WERI-Rb-1 (cell line): ENCODE data around the gene NPM3.

Source experiments
- DNase-seq: peaks from one replicate; pipeline ENCODE4 v3.0.0-alpha.2; 2020
- H3K27ac ChIP-seq: fragments of 250-450 bp; sonication (Bioruptor Pico); 2 replicates; pipeline ENCODE4 v1.5.1; 2020; ENCODE audit warnings: mild to moderate bottlenecking, moderate library complexity
- H3K27me3 ChIP-seq: fragments of 250-450 bp; sonication (Bioruptor Pico); 2 replicates; pipeline ENCODE4 v1.5.1; 2021; ENCODE audit warnings: mild to moderate bottlenecking, low read depth, moderate library complexity; ENCODE audit not compliant: insufficient read depth, severe bottlenecking
- H3K36me3 ChIP-seq: fragments of 250-450 bp; sonication (Bioruptor Pico); 2 replicates; pipeline ENCODE4 v1.5.1; 2020; ENCODE audit warnings: mild to moderate bottlenecking, moderate library complexity
- H3K4me3 ChIP-seq: 2 replicates; pipeline ENCODE4 v1.5.1; 2011; ENCODE audit warnings: low read depth, mild to moderate bottlenecking, control low read depth, low read length
- H3K9me3 ChIP-seq: fragments of 250-450 bp; sonication (Bioruptor Pico); 2 replicates; pipeline ENCODE4 v1.5.1; 2021; ENCODE audit warnings: mild to moderate bottlenecking, moderate library complexity; ENCODE audit not compliant: severe bottlenecking
- TF ChIP-seq, protein P1 (sequence below): IDR thresholded peaks from 2 replicates; pipeline ENCODE4 v1.5.1; 2011; ENCODE audit warnings: low read depth, mild to moderate bottlenecking, control low read depth, inconsistent platforms, low read length

NPM3 gene

DNA sequence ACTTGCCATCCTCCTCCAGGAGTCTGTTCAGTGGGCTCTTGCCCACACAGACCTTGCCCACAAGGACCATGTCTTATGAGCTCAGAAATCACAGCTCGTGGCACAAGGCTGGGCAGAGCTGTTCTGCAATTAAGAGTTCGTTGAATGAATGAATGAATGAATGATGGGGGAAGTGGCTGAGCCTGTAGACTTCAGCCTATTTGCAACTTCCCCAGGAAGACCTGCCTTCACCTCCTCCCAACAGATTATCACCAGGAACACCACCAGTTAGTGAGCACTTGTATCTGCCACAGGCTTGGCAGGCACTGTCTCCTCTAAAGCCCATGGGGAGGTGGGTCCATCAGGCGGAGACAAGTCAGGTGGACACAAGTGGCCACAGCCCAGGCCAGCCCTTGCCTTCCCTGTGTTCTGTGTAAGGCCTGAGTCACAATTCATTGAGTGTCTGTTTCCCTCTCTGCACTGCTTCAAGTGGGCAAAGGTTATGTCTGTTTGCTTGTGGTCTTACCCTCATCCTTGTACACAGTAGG, 5.6 kb downstream of the NPM3 start:
- DNase-seq, result no peak
- peaks cover 3% of the 10 kb centered on the region for H3K36me3 ChIP-seq
- no peak overlapping the region for H3K27ac ChIP-seq
- H3K27me3 ChIP-seq, result peaks cover 6% of the 10 kb centered on the region
- H3K4me3 ChIP-seq, result no peak overlapping the region
- TF ChIP-seq, protein P1, sequence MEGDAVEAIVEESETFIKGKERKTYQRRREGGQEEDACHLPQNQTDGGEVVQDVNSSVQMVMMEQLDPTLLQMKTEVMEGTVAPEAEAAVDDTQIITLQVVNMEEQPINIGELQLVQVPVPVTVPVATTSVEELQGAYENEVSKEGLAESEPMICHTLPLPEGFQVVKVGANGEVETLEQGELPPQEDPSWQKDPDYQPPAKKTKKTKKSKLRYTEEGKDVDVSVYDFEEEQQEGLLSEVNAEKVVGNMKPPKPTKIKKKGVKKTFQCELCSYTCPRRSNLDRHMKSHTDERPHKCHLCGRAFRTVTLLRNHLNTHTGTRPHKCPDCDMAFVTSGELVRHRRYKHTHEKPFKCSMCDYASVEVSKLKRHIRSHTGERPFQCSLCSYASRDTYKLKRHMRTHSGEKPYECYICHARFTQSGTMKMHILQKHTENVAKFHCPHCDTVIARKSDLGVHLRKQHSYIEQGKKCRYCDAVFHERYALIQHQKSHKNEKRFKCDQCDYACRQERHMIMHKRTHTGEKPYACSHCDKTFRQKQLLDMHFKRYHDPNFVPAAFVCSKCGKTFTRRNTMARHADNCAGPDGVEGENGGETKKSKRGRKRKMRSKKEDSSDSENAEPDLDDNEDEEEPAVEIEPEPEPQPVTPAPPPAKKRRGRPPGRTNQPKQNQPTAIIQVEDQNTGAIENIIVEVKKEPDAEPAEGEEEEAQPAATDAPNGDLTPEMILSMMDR, result no peak
- no peaks in the 10 kb centered on the region for H3K9me3 ChIP-seq

DNA sequence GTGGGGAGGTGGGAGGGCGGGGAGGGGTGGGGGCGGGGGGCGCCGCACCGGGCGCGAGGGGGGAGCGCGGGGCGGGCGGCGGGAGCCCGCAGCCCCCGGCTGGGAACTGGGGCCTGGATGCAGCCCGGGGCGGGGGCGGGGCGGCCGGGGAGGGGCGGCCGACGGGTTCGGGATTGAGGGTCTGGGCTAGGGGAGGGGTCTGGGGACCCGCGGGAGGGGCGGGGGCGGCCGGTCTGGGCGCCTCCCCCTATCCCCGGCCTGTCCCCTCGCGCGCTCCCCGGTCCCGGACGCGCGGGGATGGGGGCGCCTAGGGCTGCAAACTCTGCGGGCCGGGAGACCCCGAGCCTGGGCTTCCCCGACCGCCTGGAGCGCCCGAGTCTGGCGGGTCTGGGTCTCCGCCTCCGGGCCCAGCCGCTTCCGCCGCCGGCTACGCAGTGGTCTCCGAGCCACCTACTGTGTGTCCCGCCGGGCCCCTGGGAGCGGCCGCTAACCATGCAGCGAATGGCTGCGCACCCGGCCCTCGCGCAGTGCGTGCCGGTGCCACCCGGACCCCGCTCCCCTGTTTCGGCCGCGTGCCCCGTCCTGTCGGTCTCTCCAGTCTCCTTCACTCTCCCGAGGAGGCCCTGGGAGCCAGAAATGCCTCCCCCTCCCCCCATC, 7.0 kb downstream of the NPM3 start:
- peaks cover 6% of the 10 kb centered on the region for H3K27me3 ChIP-seq
- TF ChIP-seq, protein P1, result no peak
- DNase-seq, result no peak
- H3K9me3 ChIP-seq, result no peaks in the 10 kb centered on the region
- H3K4me3 ChIP-seq, result no peak overlapping the region
- H3K36me3 ChIP-seq, result no peaks in the 10 kb centered on the region; the same call in 1 of the 2 replicates
- no peak overlapping the region for H3K27ac ChIP-seq

DNA sequence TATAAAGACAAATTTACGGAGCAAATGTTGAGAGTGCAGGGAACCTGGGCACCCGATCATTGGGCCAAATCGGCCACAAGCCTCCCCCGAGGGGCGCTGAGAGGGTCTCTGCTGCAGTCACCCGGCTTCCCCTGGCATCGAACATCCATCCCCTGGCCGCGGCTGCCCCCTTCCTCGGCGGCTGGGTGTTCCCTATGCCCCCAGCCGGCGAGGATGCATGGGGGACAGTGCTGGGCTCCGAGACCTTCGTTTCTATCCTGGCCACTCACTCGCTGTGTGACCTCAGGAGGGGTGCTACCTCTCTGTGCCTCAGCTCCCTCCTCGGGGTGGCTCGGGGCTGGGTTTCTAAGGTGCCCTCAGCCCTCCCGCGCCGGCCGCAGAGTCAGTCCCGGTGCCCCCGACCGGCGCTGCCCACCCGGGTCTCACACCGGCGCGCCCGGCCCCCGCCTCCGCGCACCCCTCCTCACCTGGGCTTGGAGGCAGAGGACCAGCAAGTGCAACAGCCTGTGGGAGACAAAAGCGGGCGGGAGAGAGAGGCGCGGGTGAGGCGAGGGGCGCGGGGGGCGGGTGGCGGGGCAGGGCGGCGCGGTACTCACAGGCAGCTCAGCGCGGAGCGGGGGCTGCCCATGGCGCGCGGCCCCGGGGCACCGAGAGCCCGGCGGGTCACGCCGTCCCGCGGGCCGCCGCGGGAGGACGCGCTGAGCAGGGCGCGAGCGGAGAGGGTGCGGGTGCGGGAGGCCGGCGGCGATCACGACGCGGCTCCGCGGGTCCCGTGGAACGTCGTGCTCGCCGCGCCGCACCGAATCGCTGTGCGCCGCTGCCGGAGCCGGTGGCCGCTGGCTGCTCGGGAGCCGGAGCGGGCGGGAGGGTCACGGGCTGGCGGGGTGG, 7.7 kb downstream of the NPM3 start, which contains the start of gene FGF8:
FGF8 (minus strand) TSS at position 842 of the 888 bp plus-strand sequence; CDS start at position 628, 214 bp downstream.
- Histone ChIP-seq H3K36me3 (no peaks in the 10 kb centered on the region; the same call in 1 of the 2 replicates), H3K9me3 (no peaks in the 10 kb centered on the region), H3K27me3 (peaks cover 6% of the 10 kb centered on the region), H3K4me3 (peak within 1 kb of the TSS; percentile 25; the same call in 1 of the 2 replicates), H3K27ac (no peak within 1 kb of the TSS)
- TF ChIP-seq, protein P1, result no peak
- DNase-seq, result no peak

DNA sequence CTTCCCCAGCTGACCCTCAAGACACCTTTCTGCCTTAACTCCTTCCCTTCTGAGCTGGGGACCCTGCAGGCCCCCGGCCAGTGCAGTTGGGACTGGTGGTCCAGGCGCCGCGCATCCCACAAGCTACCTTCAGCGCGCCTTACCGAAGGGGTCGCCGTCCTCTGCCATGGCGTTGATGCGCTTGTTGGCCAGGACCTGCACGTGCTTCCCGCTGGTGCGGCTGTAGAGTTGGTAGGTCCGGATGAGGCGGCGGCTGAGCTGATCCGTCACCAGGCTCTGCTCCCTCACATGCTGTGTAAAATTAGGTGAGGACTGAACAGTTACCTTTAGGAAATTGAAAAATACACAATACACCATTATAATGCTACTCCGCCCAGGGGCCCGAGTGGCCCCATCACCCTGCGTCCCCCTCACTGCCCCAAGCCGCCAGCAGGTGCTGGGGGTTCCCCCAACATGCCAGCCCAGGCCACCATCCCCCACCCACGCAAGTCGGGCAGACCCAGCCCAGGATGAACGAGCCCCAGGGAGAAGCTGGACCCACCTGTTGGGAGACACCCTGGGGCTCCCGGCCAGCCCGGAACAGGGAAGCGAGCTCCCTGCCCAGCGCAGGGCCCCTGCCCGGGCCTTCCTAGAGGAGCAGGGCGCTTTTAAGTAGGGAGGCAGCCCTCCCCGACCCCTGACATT, 8.5 kb downstream of the NPM3 start:
- Histone ChIP-seq H3K9me3 (no peaks in the 10 kb centered on the region), H3K27ac (no peak overlapping the region), H3K27me3 (peaks cover 6% of the 10 kb centered on the region), H3K4me3 (no peak overlapping the region), H3K36me3 (no peaks in the 10 kb centered on the region)
- no peak for DNase-seq
- TF ChIP-seq, protein P1, result no peak

DNA sequence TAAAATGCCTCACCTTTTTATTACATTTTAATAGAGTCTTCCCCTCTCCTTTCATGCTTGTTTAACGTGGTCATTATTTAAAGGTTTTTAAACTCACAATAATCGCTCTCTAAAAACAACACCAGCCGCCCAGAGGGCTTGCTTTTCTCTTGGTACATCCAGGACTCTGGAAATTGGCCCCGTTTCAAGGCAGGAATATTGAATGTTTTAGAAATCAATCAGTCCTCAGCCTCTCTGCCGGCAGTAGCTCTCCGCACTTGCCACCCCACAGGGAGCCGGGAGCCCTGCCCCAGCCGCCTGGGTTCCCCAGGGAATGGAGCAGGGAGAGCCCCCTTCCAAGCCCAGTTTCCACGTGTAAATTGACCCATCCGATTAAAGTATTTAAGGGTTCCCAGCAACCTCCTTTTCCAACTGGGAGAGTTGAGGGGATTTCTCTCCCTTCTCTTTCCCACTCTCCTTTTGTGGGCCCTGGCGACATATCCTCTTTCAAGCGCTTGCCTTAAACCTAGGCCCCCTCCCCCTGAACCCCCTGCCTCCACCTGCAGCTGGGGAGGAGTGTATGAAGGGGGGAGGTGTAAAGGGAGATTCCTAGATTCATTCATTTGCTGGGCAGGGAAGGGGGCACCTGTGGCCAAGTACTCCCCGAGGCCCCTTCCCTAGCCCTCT, 9.2 kb downstream of the NPM3 start:
- no peaks in the 10 kb centered on the region for H3K36me3 ChIP-seq
- peaks cover 6% of the 10 kb centered on the region for H3K27me3 ChIP-seq
- no peak overlapping the region for H3K4me3 ChIP-seq
- no peaks in the 10 kb centered on the region for H3K9me3 ChIP-seq
- TF ChIP-seq, protein P1, result no peak
- DNase-seq, result no peak
- no peak overlapping the region for H3K27ac ChIP-seq
